Naive thymus-derived CD4-positive, alpha-beta T cell (primary cell): ENCODE data around the gene C1QL4. TPM values are rescaled to one million over a fixed set of nuclear protein-coding genes. Genes with fewer than 3 reads are reported as not detected.
A peak's percentile ranks its signal among the peaks of the same experiment; 100 is the strongest.

Source experiments
- ATAC-seq: fragments of 150-1000 bp; cut with Tn5 transposase; 2 replicates; pipeline ENCODE4 v1.10.0; 2021; ENCODE audit warnings: mild to moderate bottlenecking, moderate library complexity
- CTCF ChIA-PET: fragments of 350-600 bp; sonication (Branson Sonifier 250); formaldehyde crosslinking; loops from one replicate; lab custom pipeline; 2021; ENCODE audit warnings: antibody characterized with exemption; lab: Charles Lee
- POLR2A ChIA-PET: fragments of 350-600 bp; sonication (Branson Sonifier 250); formaldehyde crosslinking; loops from one replicate; lab custom pipeline; 2021; ENCODE audit warnings: antibody characterized with exemption, inconsistent platforms; lab: Charles Lee
- DNase-seq, 9 donors: peaks; one replicate each; pipeline versions ENCODE4 v3.0.0 to v3.0.0-alpha.2; 2020 to 2022; ENCODE audit warnings: mixed read lengths in 1 of 9
- H3K27ac ChIP-seq: one replicate; pipeline ENCODE4 v1.7.0; 2013; ENCODE audit warnings: mild to moderate bottlenecking, low read depth, low read length, moderate library complexity
- H3K27me3 ChIP-seq, 2 donors: one replicate each; pipeline ENCODE4 v1.7.0; 2013; ENCODE audit warnings: low read length in 2 of 2, mild to moderate bottlenecking in 2 of 2, moderate library complexity in 2 of 2; ENCODE audit not compliant: control insufficient read depth in 2 of 2, insufficient read depth in 2 of 2
- H3K36me3 ChIP-seq, 3 experiments: 1 replicate in 2 of 3; 2 replicates in 1 of 3; pipeline ENCODE4 v1.7.0; 2013; ENCODE audit warnings: low read length in 3 of 3, mild to moderate bottlenecking in 3 of 3, moderate library complexity in 1 of 3; ENCODE audit not compliant: insufficient read depth in 3 of 3, control insufficient read depth in 2 of 3
- H3K4me1 ChIP-seq, 2 donors: one replicate each; pipeline ENCODE4 v1.7.0; 2013; ENCODE audit warnings: low read length in 2 of 2, mild to moderate bottlenecking in 2 of 2, moderate library complexity in 1 of 2; ENCODE audit not compliant: control insufficient read depth in 2 of 2, insufficient read depth in 2 of 2
- H3K4me3 ChIP-seq: 2 replicates; pipeline ENCODE4 v1.7.0; 2013; ENCODE audit warnings: mild to moderate bottlenecking, low read length
- H3K9me3 ChIP-seq, 3 experiments: 1 replicate in 2 of 3; 2 replicates in 1 of 3; pipeline ENCODE4 v1.7.0; 2013; ENCODE audit warnings: low read length in 3 of 3; ENCODE audit not compliant: control insufficient read depth in 2 of 3
- H3K27ac Mint-ChIP-seq, 9 donors: one replicate each; pipeline ENCODE4 v1.8.0; 2020 to 2022; ENCODE audit warnings: mixed read lengths in 9 of 9, mild to moderate bottlenecking in 8 of 9, moderate library complexity in 5 of 9, inconsistent platforms in 2 of 9
- H3K27me3 Mint-ChIP-seq, 5 donors: one replicate each; pipeline ENCODE4 v1.8.0; 2021 to 2022; ENCODE audit warnings: mixed read lengths in 5 of 5, mild to moderate bottlenecking in 1 of 5
- H3K36me3 Mint-ChIP-seq, 5 donors: one replicate each; pipeline ENCODE4 v1.8.0; 2020 to 2022; ENCODE audit warnings: mixed read lengths in 5 of 5, mild to moderate bottlenecking in 3 of 5, inconsistent platforms in 1 of 5
- H3K4me1 Mint-ChIP-seq, 7 donors: one replicate each; pipeline ENCODE4 v1.8.0; 2020 to 2022; ENCODE audit warnings: mixed read lengths in 7 of 7, mild to moderate bottlenecking in 3 of 7, inconsistent platforms in 1 of 7
- H3K4me3 Mint-ChIP-seq, 10 donors: one replicate each; pipeline ENCODE4 v1.8.0; 2020 to 2022; ENCODE audit warnings: mild to moderate bottlenecking in 10 of 10, mixed read lengths in 10 of 10, moderate library complexity in 6 of 10, inconsistent platforms in 2 of 10
- H3K9me3 Mint-ChIP-seq, 11 donors: one replicate each; pipeline ENCODE4 v1.8.0; 2020 to 2022; ENCODE audit warnings: mixed read lengths in 11 of 11, mild to moderate bottlenecking in 4 of 11, inconsistent platforms in 1 of 11, moderate library complexity in 1 of 11
- intact Hi-C, 2 donors: fragments of 100-400 bp; cut with micrococcal nuclease; formaldehyde crosslinking; loops; one replicate each; pipeline ENCODE4 v1.15.1; 2023
- polyA plus RNA-seq, 2 donors: library from polyadenylated mRNA; unstranded; fragments of 300-500 nt; fragmentation: Illumina TruSeq; gene quantifications; one replicate each; pipeline ENCODE4 v1.2.3, GENCODE V29; 2021
- total RNA-seq, 6 experiments: library from RNA in 5 of 6; stranded (reverse) in 5 of 6; gene quantifications; 1 replicate in 5 of 6; 2 replicates in 1 of 6; pipeline ENCODE4 v1.2.3 and lab custom pipeline; 2021 to 2026

The C1QL4 gene
- total and polyA plus RNA-seq, 7 experiments from 2014 or later, result not detected

- Histone ChIP-seq H3K4me1 (peaks cover 25 to 29% of the 10 kb centered on the region in 2 donors), H3K9me3 (no peaks in the 10 kb centered on the region), H3K27ac (no peak overlapping the region), H3K36me3 (no peaks in the 10 kb centered on the region), H3K27me3 (peaks cover 0 to 25% of the 10 kb centered on the region in 2 donors), H3K4me3 (no peak overlapping the region)
- intact Hi-C loops, result loop anchor here in 1 of 2 donors (5.0 kb wide), 1 partner anchor 357 kb away; no protein-coding TSS in a partner anchor
- no peak for DNase-seq
- Mint-ChIP-seq H3K36me3 (peaks cover 0 to 3% (median 0%) of the 10 kb centered on the region in 5 donors), H3K27me3 (peaks cover 57 to 92% (median 66%) of the 10 kb centered on the region in 5 donors), H3K27ac (no peak overlapping the region), H3K4me3 (no peak overlapping the region), H3K9me3 (peaks cover 0 to 1% (median 0%) of the 10 kb centered on the region in 11 donors), H3K4me1 (peaks cover 11 to 51% (median 38%) of the 10 kb centered on the region in 7 donors)
- POLR2A ChIA-PET, result interaction anchor here (1.3 kb wide), 1 partner anchor 15 kb away, joined by 3 read pairs; no protein-coding TSS in a partner anchor
- CTCF ChIA-PET, result interaction anchor here (1.0 to 4.4 kb wide), 2 partner anchors 9 to 50 kb away, joined by 3 to 27 read pairs; no protein-coding TSS in a partner anchor
- no peak for ATAC-seq
These were observed 2.0 kb upstream of the C1QL4 start for GRCh38 chr12:49338830-49339463.

GRCh38 chr12:49335955-49336644 lies 888 bp downstream of the C1QL4 start:
- no peak for DNase-seq
- no peaks in the 10 kb centered on the region for H3K9me3 ChIP-seq
- no peak overlapping the region for H3K4me3 ChIP-seq
- H3K9me3 Mint-ChIP-seq, result peaks cover 0 to 3% (median 0%) of the 10 kb centered on the region in 11 donors
- intact Hi-C loops, result loop anchor here in 1 of 2 donors (5.0 kb wide), 1 partner anchor 354 kb away; no protein-coding TSS in a partner anchor
- ChIA-PET CTCF (interaction anchor here (1.3 to 4.4 kb wide), 3 partner anchors 10 to 47 kb away, joined by 4 to 27 read pairs (median 4); partner anchors contain the start of gene DNAJC22), POLR2A (no interaction called here)
- H3K27me3 ChIP-seq, result peaks cover 0 to 21% of the 10 kb centered on the region in 2 donors
- no peak overlapping the region for H3K27ac ChIP-seq
- peaks cover 0 to 11% (median 0%) of the 10 kb centered on the region in 5 donors for H3K36me3 Mint-ChIP-seq
- H3K4me3 Mint-ChIP-seq, result peak overlapping the region in 4 of 10 donors; percentile 6 to 56 (median 44)
- H3K27ac Mint-ChIP-seq, result peak overlapping the region in 2 of 9 donors; percentile 17 to 71
- peaks cover 8 to 9% of the 10 kb centered on the region in 2 donors for H3K4me1 ChIP-seq
- ATAC-seq, result no peak
- H3K4me1 Mint-ChIP-seq, result peaks cover 16 to 39% (median 32%) of the 10 kb centered on the region in 7 donors
- peaks cover 68 to 88% (median 81%) of the 10 kb centered on the region in 5 donors for H3K27me3 Mint-ChIP-seq
- no peaks in the 10 kb centered on the region for H3K36me3 ChIP-seq

- Histone ChIP-seq H3K36me3 (no peaks in the 10 kb centered on the region), H3K27me3 (peaks cover 0 to 21% of the 10 kb centered on the region in 2 donors), H3K4me3 (no peak overlapping the region), H3K9me3 (no peaks in the 10 kb centered on the region), H3K27ac (no peak overlapping the region), H3K4me1 (peaks cover 8 to 9% of the 10 kb centered on the region in 2 donors)
- POLR2A ChIA-PET, result interaction anchor here (0.8 kb wide), 1 partner anchor 482 kb away, joined by 4 read pairs; no protein-coding TSS in a partner anchor
- H3K27me3 Mint-ChIP-seq, result peaks cover 62 to 80% (median 76%) of the 10 kb centered on the region in 5 donors
- peaks cover 16 to 34% (median 32%) of the 10 kb centered on the region in 7 donors for H3K4me1 Mint-ChIP-seq
- peaks cover 0 to 3% (median 0%) of the 10 kb centered on the region in 11 donors for H3K9me3 Mint-ChIP-seq
- intact Hi-C loops, result loop anchor here in 1 of 2 donors (5.0 kb wide), 1 partner anchor 353 kb away; no protein-coding TSS in a partner anchor
- ATAC-seq, result no peak
- CTCF ChIA-PET, result interaction anchor here (0.9 to 4.4 kb wide), 3 partner anchors 9 to 47 kb away, joined by 4 to 27 read pairs (median 5); partner anchors contain the start of gene DNAJC22
- H3K36me3 Mint-ChIP-seq, result peaks cover 0 to 16% (median 0%) of the 10 kb centered on the region in 5 donors
- H3K4me3 Mint-ChIP-seq, result peak overlapping the region in 8 of 10 donors; percentile 6 to 62 (median 38)
- DNase-seq, result no peak
- H3K27ac Mint-ChIP-seq, result peak overlapping the region in 3 of 9 donors; percentile 24 to 71 (median 36)
These were observed 1.7 kb downstream of the C1QL4 start for GRCh38 chr12:49335118-49335954.

- Mint-ChIP-seq H3K36me3 (peaks cover 0 to 19% (median 0%) of the 10 kb centered on the region in 5 donors), H3K4me3 (peak overlapping the region in 4 of 10 donors; percentile 3 to 54 (median 10)), H3K9me3 (peaks cover 0 to 3% (median 0%) of the 10 kb centered on the region in 11 donors), H3K4me1 (peaks cover 16 to 34% (median 32%) of the 10 kb centered on the region in 7 donors), H3K27ac (no peak overlapping the region), H3K27me3 (peaks cover 57 to 74% (median 72%) of the 10 kb centered on the region in 5 donors)
- ATAC-seq (no peak), DNase-seq (no peak)
- H3K4me3 ChIP-seq, result no peak overlapping the region
- H3K27me3 ChIP-seq, result peaks cover 0 to 21% of the 10 kb centered on the region in 2 donors
- intact Hi-C loops, result loop anchor here in 1 of 2 donors (5.0 kb wide), 1 partner anchor 352 kb away; no protein-coding TSS in a partner anchor
- H3K4me1 ChIP-seq, result peaks cover 8 to 9% of the 10 kb centered on the region in 2 donors
- ChIA-PET CTCF (interaction anchor here (0.9 to 4.4 kb wide), 2 partner anchors 9 to 46 kb away, joined by 5 to 27 read pairs; no protein-coding TSS in a partner anchor), POLR2A (interaction anchor here (0.8 kb wide), 1 partner anchor 482 kb away, joined by 4 read pairs; no protein-coding TSS in a partner anchor)
- H3K36me3 ChIP-seq, result no peaks in the 10 kb centered on the region
- H3K27ac ChIP-seq, result no peak overlapping the region
- H3K9me3 ChIP-seq, result no peaks in the 10 kb centered on the region
These were observed 2.3 kb downstream of the C1QL4 start for GRCh38 chr12:49334681-49335080.

GRCh38 chr12:49334226-49334625 lies 2.8 kb downstream of the C1QL4 start:
- no peak overlapping the region for H3K27ac Mint-ChIP-seq

More at GRCh38 chr12:49334226-49334625, 2.8 kb downstream of the C1QL4 start:
- peak overlapping the region in 4 of 10 donors; percentile 3 to 54 (median 10) for H3K4me3 Mint-ChIP-seq
- Histone ChIP-seq H3K27me3 (peaks cover 0 to 21% of the 10 kb centered on the region in 2 donors), H3K4me3 (no peak overlapping the region), H3K36me3 (no peaks in the 10 kb centered on the region), H3K9me3 (no peaks in the 10 kb centered on the region), H3K27ac (no peak overlapping the region), H3K4me1 (peaks cover 8 to 9% of the 10 kb centered on the region in 2 donors)
- H3K36me3 Mint-ChIP-seq, result peaks cover 0 to 20% (median 0%) of the 10 kb centered on the region in 5 donors
- peaks cover 16 to 34% (median 32%) of the 10 kb centered on the region in 7 donors for H3K4me1 Mint-ChIP-seq
- peaks cover 0 to 3% (median 0%) of the 10 kb centered on the region in 11 donors for H3K9me3 Mint-ChIP-seq
- DNase-seq, result no peak
- no peak for ATAC-seq
- POLR2A ChIA-PET, result no interaction called here
- H3K27me3 Mint-ChIP-seq, result peaks cover 57 to 71% (median 69%) of the 10 kb centered on the region in 5 donors
- CTCF ChIA-PET, result interaction anchor here (1.1 to 4.4 kb wide), 4 partner anchors 8 to 180 kb away, joined by 3 to 27 read pairs (median 5); partner anchors contain the start of gene TROAP
- intact Hi-C loops, result no loop called here
